Measurements from ENCODE around the gene METTL9. TPM values are rescaled to one million over a fixed set of nuclear protein-coding genes. Genes with fewer than 3 reads are reported as not detected.
"Not testable (repeated sequence)": the region's sequence is repeated elsewhere in the genome, so short reads cannot be mapped to it uniquely, and the experiment has no call there.

The METTL9 gene
- total RNA-seq, 2 experiments from 2014 or later, result 120 to 121 TPM

DNA sequence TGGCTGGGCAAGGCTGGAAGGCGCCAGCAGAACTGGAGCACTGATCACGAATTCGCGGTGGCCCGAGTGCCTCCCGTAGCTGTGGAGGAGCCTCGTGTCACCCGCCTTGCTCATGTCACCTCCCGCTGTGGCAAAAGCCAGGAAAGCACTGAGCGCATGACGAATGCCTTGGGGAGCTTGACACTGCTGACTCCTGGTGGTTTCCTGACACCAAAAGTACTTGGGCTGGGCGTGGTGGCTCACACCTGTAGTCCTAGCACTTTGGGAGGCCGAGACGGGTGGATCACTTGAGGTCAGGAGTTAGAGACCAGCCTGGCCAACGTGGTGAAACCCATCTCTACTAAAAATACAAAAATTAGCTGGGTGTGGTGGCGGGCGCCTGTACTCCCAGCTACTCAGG is 47.8 kb upstream of the METTL9 start:
- H3K79me2 ChIP-seq (ENCODE audit: insufficient read depth, low read depth, low read length); H3K9me2 ChIP-seq (ENCODE audit: insufficient read depth, low read length); H4K20me1 ChIP-seq (ENCODE audit: insufficient read depth, low read length); DNase-seq (ENCODE audit: low spot score); H3K27ac ChIP-seq (ENCODE audit: low read depth, low read length, poor library complexity, severe bottlenecking); CTCF ChIA-PET (ENCODE audit: unreplicated experiment); H3K4me3 ChIP-seq (ENCODE audit: low read depth, low read length, poor library complexity, severe bottlenecking); H2AFZ ChIP-seq (ENCODE audit: low read length); H3K36me3 ChIP-seq (ENCODE audit: insufficient read depth, low read length); POLR2A ChIA-PET; H3K9me3 ChIP-seq (ENCODE audit: low read length); H3K4me2 ChIP-seq (ENCODE audit: low read length); BruUV-seq (replicated peaks): not testable (repeated sequence)
- intact Hi-C loops (cut with micrococcal nuclease; ENCODE audit: unreplicated experiment), result loop anchor here (10.0 kb wide), 2 partner anchors 247 to 277 kb away; partner anchors contain the start of gene CRYM
- peaks cover 26% of the 10 kb centered on the region for H3K4me1 ChIP-seq (ENCODE audit: insufficient read depth, low read length, poor library complexity, severe bottlenecking)

DNA sequence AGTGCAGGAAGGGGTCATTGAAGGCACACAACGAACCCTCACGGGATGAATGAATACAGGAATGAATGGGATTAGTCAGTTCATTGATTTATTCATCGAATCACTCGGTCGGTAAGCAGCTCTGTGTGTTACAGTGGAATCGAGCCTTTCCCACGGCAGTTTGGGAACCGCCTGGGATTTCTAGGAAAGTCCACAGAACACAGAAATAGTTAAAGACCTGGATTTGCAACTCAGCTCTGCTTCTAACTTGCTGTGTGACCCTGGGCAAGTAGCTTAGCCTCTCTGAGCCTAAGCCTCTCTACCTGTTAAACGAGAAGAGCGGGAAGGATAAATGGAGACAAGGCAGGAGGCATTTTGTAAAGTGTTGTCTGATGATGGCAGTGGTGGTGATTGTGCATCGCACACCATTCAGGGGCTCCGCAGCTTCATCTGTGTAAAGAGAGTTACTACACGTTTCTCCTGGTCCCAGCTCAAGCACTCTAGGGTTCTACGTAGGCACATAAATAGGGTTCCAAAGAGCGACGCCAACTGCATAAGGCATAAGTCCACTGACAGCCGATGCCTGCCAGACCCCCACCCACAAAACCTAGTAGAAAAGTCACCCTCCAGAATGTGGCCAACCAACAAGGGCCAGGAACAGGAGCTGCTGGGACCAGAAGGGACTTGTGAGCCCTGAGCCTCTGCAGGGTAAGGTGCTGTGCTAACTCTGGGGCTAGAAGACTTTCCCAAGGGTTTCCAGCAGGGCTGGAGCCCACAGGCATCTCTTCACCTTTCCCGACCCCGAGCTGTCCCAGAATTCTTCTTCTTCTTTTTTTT is 45.7 kb upstream of the METTL9 start:
- H3K4me3 ChIP-seq (ENCODE audit: low read depth, low read length, poor library complexity, severe bottlenecking); H3K9me3 ChIP-seq (ENCODE audit: low read length); H3K9me2 ChIP-seq (ENCODE audit: insufficient read depth, low read length); CTCF ChIA-PET (ENCODE audit: unreplicated experiment); BruUV-seq (replicated peaks); H2AFZ ChIP-seq (ENCODE audit: low read length); H3K27ac ChIP-seq (ENCODE audit: low read depth, low read length, poor library complexity, severe bottlenecking); H3K79me2 ChIP-seq (ENCODE audit: insufficient read depth, low read depth, low read length); H3K4me2 ChIP-seq (ENCODE audit: low read length); H4K20me1 ChIP-seq (ENCODE audit: insufficient read depth, low read length); H3K36me3 ChIP-seq (ENCODE audit: insufficient read depth, low read length): not testable (repeated sequence)
- H3K4me1 ChIP-seq (ENCODE audit: insufficient read depth, low read length, poor library complexity, severe bottlenecking), result peaks cover 26% of the 10 kb centered on the region
- intact Hi-C loops (cut with micrococcal nuclease; ENCODE audit: unreplicated experiment), result loop anchor here (1.0 to 10.0 kb wide), 6 partner anchors 33 to 1395 kb away; partner anchors contain the start of genes CRYM and LDAF1
- POLR2A ChIA-PET, result interaction anchor here (0.6 to 0.7 kb wide), 3 partner anchors 8 to 645 kb away, joined by 3 to 5 read pairs (median 3); no protein-coding TSS in a partner anchor
- peak; percentile 22 for DNase-seq (ENCODE audit: low spot score)

DNA sequence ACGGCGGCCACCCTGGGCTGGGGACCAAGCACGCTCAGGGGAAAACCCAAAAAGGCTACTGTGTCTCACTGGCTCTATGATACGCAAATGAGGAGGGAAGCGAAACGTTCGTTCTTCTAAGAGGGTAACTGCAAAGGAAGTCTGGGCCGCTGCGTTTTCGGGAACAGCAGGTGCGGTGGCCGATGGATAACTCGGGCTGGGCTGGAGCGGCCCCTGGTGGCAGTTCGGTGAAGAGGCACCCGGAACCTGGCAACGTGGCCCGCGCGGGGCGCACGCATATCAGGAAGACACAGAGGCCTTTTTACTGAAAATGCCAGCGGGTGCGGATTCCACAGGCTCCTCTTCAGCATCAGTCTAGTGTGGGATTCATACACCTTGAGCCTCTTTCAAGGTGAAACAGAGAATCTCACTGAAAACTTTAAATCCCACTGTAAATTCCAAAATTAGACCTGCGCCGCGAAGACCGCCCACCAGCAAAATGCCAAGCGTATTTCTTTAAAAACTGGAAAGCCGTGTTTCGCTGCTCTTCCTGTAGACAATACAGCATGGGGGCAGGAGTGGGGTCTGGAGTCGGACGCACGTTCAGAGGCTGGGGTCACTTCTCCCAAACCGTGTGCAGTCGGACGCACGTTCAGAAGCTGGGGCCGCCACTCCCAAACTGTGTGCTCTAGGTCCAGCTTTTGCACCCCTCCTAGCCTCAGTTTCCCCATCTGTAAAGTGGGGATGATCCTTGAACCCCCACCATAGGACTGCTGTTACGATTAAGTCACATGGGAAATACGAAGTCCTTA is 44.4 kb upstream of the METTL9 start:
- no peaks in the 10 kb centered on the region for H3K9me3 ChIP-seq (ENCODE audit: low read length)
- peak overlapping the region; percentile 74 for H3K27ac ChIP-seq (ENCODE audit: low read depth, low read length, poor library complexity, severe bottlenecking)
- intact Hi-C loops (cut with micrococcal nuclease; ENCODE audit: unreplicated experiment), result loop anchor here (1.0 to 10.0 kb wide), 6 partner anchors 35 to 1393 kb away; partner anchors contain the start of genes CRYM and LDAF1
- TF ChIP-seq EZH2phosphoT487 (IDR thresholded peaks at IDR 0.05; ENCODE audit: borderline replicate concordance, low read depth, low read length), result no peak
- TF ChIP-seq, protein P1, sequence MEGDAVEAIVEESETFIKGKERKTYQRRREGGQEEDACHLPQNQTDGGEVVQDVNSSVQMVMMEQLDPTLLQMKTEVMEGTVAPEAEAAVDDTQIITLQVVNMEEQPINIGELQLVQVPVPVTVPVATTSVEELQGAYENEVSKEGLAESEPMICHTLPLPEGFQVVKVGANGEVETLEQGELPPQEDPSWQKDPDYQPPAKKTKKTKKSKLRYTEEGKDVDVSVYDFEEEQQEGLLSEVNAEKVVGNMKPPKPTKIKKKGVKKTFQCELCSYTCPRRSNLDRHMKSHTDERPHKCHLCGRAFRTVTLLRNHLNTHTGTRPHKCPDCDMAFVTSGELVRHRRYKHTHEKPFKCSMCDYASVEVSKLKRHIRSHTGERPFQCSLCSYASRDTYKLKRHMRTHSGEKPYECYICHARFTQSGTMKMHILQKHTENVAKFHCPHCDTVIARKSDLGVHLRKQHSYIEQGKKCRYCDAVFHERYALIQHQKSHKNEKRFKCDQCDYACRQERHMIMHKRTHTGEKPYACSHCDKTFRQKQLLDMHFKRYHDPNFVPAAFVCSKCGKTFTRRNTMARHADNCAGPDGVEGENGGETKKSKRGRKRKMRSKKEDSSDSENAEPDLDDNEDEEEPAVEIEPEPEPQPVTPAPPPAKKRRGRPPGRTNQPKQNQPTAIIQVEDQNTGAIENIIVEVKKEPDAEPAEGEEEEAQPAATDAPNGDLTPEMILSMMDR (conservative IDR thresholded peaks at IDR 0.05; ENCODE audit: low read length), result peak; percentile 99
- peak overlapping the region; percentile 34 for H3K4me3 ChIP-seq (ENCODE audit: low read depth, low read length, poor library complexity, severe bottlenecking)
- H3K36me3 ChIP-seq (ENCODE audit: insufficient read depth, low read length), result no peaks in the 10 kb centered on the region
- no peaks in the 10 kb centered on the region for H3K9me2 ChIP-seq (ENCODE audit: insufficient read depth, low read length)
- ChIA-PET CTCF (ENCODE audit: unreplicated experiment) (no interaction called here), POLR2A (interaction anchor here (0.7 kb wide), 1 partner anchor 644 kb away, joined by 3 read pairs; no protein-coding TSS in a partner anchor)
- TSS peak; percentile 98 for BruUV-seq (replicated peaks)
- peak overlapping the region; percentile 92 for H2AFZ ChIP-seq (ENCODE audit: low read length)
- H3K4me1 ChIP-seq (ENCODE audit: insufficient read depth, low read length, poor library complexity, severe bottlenecking), result peaks cover 26% of the 10 kb centered on the region
- DNase-seq (ENCODE audit: low spot score), result peak; percentile 100
- no peaks in the 10 kb centered on the region for H4K20me1 ChIP-seq (ENCODE audit: insufficient read depth, low read length)
- H3K4me2 ChIP-seq (ENCODE audit: low read length), result peak overlapping the region; percentile 67
- no peaks in the 10 kb centered on the region for H3K79me2 ChIP-seq (ENCODE audit: insufficient read depth, low read depth, low read length)

DNA sequence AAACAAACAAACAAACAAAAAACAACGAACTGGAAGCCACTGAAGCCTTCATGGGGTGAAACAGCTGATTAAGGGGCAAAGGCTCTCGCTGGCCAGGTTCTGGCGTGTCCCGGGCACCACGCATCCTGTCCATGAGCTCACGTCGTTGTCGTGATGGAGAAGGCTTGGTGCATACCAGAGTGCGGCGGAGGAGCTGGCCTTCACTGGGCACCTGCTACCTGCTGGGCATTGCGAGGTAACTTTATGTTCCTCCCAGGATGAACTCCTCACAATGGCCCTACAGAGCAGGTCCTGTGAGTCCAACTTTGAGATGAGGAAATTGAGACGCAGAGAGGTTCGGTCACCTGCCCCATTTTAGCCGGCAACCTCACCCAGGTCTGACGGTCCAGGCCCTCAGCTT is 43.8 kb upstream of the METTL9 start:
- intact Hi-C loops (cut with micrococcal nuclease; ENCODE audit: unreplicated experiment), result loop anchor here (2.0 to 10.0 kb wide), 3 partner anchors 251 to 367 kb away; partner anchors contain the start of gene CRYM
- H3K4me2 ChIP-seq (ENCODE audit: low read length), result not testable (repeated sequence)

DNA sequence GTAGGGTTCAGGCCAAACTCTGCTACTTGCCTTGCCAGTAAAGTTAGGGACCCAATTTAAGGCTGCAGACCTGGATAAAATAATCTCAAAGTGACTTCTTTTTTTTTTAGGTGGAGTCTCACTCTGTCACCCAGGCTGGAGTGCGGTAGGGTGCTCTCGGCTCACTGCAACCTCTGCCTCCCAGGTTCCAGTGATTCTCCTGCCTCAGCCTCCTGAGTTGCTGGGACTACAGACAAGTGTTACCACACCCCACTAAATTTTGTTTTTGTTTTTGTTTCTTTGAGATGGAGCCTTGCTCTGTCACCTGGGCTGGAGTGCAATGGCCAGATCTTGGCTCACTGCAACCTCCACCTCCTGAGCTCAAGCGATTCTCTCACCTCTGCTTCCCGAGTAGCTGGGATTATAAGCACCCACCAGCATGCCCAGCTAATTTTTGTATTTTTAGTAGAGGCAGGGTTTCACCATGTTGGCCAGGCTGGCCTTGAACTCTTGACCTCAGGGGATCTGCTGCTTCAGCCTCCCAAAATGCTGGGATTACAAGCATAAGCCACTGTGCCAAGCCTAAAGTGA is 43.3 kb upstream of the METTL9 start:
- POLR2A ChIA-PET; H3K9me2 ChIP-seq (ENCODE audit: insufficient read depth, low read length): not testable (repeated sequence)
- intact Hi-C loops (cut with micrococcal nuclease; ENCODE audit: unreplicated experiment), result loop anchor here (10.0 kb wide), 2 partner anchors 251 to 281 kb away; partner anchors contain the start of gene CRYM

More for the DNA sequence above, 43.8 kb upstream of the METTL9 start:
- BruUV-seq (replicated peaks); H3K27ac ChIP-seq (ENCODE audit: low read depth, low read length, poor library complexity, severe bottlenecking); H3K79me2 ChIP-seq (ENCODE audit: insufficient read depth, low read depth, low read length); H3K4me3 ChIP-seq (ENCODE audit: low read depth, low read length, poor library complexity, severe bottlenecking); H3K9me3 ChIP-seq (ENCODE audit: low read length); POLR2A ChIA-PET; H3K36me3 ChIP-seq (ENCODE audit: insufficient read depth, low read length); CTCF ChIA-PET (ENCODE audit: unreplicated experiment); DNase-seq (ENCODE audit: low spot score); H3K9me2 ChIP-seq (ENCODE audit: insufficient read depth, low read length); H4K20me1 ChIP-seq (ENCODE audit: insufficient read depth, low read length): not testable (repeated sequence)
- Histone ChIP-seq H3K4me1 (ENCODE audit: insufficient read depth, low read length, poor library complexity, severe bottlenecking) (peaks cover 26% of the 10 kb centered on the region), H2AFZ (ENCODE audit: low read length) (peak overlapping the region; percentile 92; the same call in 1 of the 2 replicates)

More for the DNA sequence above, 43.3 kb upstream of the METTL9 start:
- H3K4me3 ChIP-seq (ENCODE audit: low read depth, low read length, poor library complexity, severe bottlenecking); CTCF ChIA-PET (ENCODE audit: unreplicated experiment); H2AFZ ChIP-seq (ENCODE audit: low read length); DNase-seq (ENCODE audit: low spot score); BruUV-seq (replicated peaks); H3K36me3 ChIP-seq (ENCODE audit: insufficient read depth, low read length); H3K4me2 ChIP-seq (ENCODE audit: low read length); H4K20me1 ChIP-seq (ENCODE audit: insufficient read depth, low read length); H3K27ac ChIP-seq (ENCODE audit: low read depth, low read length, poor library complexity, severe bottlenecking); H3K79me2 ChIP-seq (ENCODE audit: insufficient read depth, low read depth, low read length); H3K9me3 ChIP-seq (ENCODE audit: low read length): not testable (repeated sequence)
- H3K4me1 ChIP-seq (ENCODE audit: insufficient read depth, low read length, poor library complexity, severe bottlenecking), result peaks cover 26% of the 10 kb centered on the region
